SJSA1 (cell line): Measurements from ENCODE around the gene AASDHPPT. TPM values are rescaled to one million over a fixed set of nuclear protein-coding genes. Genes with fewer than 3 reads are reported as not detected.

ENCODE experiments used
- total RNA-seq: library from RNA; depleted of rRNA; stranded (reverse); fragments of >200 nt; shearing (Covaris generic); gene quantifications from 2 replicates; pipeline ENCODE4 v1.2.3, GENCODE V29; 2014; rRNA removed

Gene AASDHPPT
- total RNA-seq, 1 experiment from 2014 or later = 39.3 TPM

Other genes with a start within 250 kb of the AASDHPPT start
- 11.5 and 14.2 TPM in 2 replicates for gene MSANTD4, start 55.4 kb upstream of the AASDHPPT start, total RNA-seq
- gene KBTBD3, start 315 bp upstream of the AASDHPPT start, total RNA-seq = 0.16 and 0.76 TPM in 2 replicates